Progenitor cell of endocrine pancreas (in vitro differentiated cells): ENCODE data around the gene RNASE11. TPM values are rescaled to one million over a fixed set of nuclear protein-coding genes. Genes with fewer than 3 reads are reported as not detected.
A peak's percentile ranks its signal among the peaks of the same experiment; 100 is the strongest.

Experiments
- DNase-seq: peaks from one replicate; pipeline ENCODE4 v3.0.0; 2021; ENCODE audit warnings: low spot score; ENCODE audit not compliant: unreplicated experiment
- H3K27ac Mint-ChIP-seq: 2 replicates; pipeline ENCODE4 v1.8.0; 2021; ENCODE audit warnings: mild to moderate bottlenecking, moderate library complexity, mixed read lengths
- H3K27me3 Mint-ChIP-seq: 2 replicates; pipeline ENCODE4 v1.8.0; 2021; ENCODE audit warnings: mixed read lengths
- H3K36me3 Mint-ChIP-seq: 2 replicates; pipeline ENCODE4 v1.8.0; 2022; ENCODE audit warnings: mixed read lengths; ENCODE audit not compliant: insufficient read depth
- H3K4me1 Mint-ChIP-seq: 2 replicates; pipeline ENCODE4 v1.8.0; 2021; ENCODE audit warnings: low read depth, mixed read lengths
- H3K4me3 Mint-ChIP-seq: 2 replicates; pipeline ENCODE4 v1.8.0; 2021; ENCODE audit warnings: low read depth, mild to moderate bottlenecking, moderate library complexity, mixed read lengths
- H3K9me3 Mint-ChIP-seq: 2 replicates; pipeline ENCODE4 v1.8.0; 2021; ENCODE audit warnings: low read depth, mixed read lengths
- total RNA-seq: library from RNA; stranded (reverse); gene quantifications from 2 replicates; pipeline ENCODE4 v1.2.1, GENCODE V29; 2021
- TF ChIP-seq, protein P1 (sequence below): fragments of 200-600 bp; sonication (generic); IDR thresholded peaks from one replicate; pipeline ENCODE4 v1.5.0; 2021; ENCODE audit warnings: antibody characterized with exemption, mild to moderate bottlenecking; ENCODE audit not compliant: unreplicated experiment

RNASE11 gene
- total RNA-seq, 1 donor from 2014 or later, result not detected

GRCh38 chr14:20608383-20609110 is 20.7 kb upstream of the RNASE11 start:
- Mint-ChIP-seq H3K4me1 (no peaks in the 10 kb centered on the region), H3K36me3 (no peaks in the 10 kb centered on the region), H3K27ac (no peak overlapping the region), H3K27me3 (no peaks in the 10 kb centered on the region), H3K9me3 (no peaks in the 10 kb centered on the region), H3K4me3 (no peak overlapping the region)
- DNase-seq, result no peak
- TF ChIP-seq, protein P1, sequence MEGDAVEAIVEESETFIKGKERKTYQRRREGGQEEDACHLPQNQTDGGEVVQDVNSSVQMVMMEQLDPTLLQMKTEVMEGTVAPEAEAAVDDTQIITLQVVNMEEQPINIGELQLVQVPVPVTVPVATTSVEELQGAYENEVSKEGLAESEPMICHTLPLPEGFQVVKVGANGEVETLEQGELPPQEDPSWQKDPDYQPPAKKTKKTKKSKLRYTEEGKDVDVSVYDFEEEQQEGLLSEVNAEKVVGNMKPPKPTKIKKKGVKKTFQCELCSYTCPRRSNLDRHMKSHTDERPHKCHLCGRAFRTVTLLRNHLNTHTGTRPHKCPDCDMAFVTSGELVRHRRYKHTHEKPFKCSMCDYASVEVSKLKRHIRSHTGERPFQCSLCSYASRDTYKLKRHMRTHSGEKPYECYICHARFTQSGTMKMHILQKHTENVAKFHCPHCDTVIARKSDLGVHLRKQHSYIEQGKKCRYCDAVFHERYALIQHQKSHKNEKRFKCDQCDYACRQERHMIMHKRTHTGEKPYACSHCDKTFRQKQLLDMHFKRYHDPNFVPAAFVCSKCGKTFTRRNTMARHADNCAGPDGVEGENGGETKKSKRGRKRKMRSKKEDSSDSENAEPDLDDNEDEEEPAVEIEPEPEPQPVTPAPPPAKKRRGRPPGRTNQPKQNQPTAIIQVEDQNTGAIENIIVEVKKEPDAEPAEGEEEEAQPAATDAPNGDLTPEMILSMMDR, result no peak

- H3K27me3 Mint-ChIP-seq, result no peaks in the 10 kb centered on the region
- H3K27ac Mint-ChIP-seq, result no peak overlapping the region
- H3K9me3 Mint-ChIP-seq, result no peaks in the 10 kb centered on the region
- TF ChIP-seq, protein P1, result no peak
- H3K4me3 Mint-ChIP-seq, result no peak overlapping the region
- no peaks in the 10 kb centered on the region for H3K36me3 Mint-ChIP-seq
- no peaks in the 10 kb centered on the region for H3K4me1 Mint-ChIP-seq
- DNase-seq, result no peak
Observed at GRCh38 chr14:20607617-20608016, 19.8 kb upstream of the RNASE11 start.

DNA sequence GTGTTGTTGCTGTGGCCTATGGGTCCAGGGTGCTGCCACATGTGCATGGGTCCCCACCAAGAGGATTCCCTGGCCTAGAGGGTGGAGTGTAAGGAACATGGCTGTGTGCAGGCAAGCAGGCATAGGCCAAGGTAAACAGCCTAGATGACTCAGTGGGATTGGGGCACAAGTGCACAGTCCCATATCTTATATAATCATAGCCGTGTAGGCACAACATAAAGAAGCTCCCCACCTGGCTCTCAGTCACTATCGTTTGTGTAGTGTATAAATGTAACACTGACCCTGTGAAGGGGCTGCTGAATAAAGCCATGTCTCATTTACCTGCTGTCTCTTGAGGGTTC is 19.1 kb upstream of the RNASE11 start:
- no peak overlapping the region for H3K27ac Mint-ChIP-seq
- no peaks in the 10 kb centered on the region for H3K36me3 Mint-ChIP-seq
- DNase-seq, result no peak
- H3K27me3 Mint-ChIP-seq, result no peaks in the 10 kb centered on the region
- no peaks in the 10 kb centered on the region for H3K9me3 Mint-ChIP-seq
- H3K4me3 Mint-ChIP-seq, result no peak overlapping the region
- TF ChIP-seq, protein P1, result no peak
- no peaks in the 10 kb centered on the region for H3K4me1 Mint-ChIP-seq

DNA sequence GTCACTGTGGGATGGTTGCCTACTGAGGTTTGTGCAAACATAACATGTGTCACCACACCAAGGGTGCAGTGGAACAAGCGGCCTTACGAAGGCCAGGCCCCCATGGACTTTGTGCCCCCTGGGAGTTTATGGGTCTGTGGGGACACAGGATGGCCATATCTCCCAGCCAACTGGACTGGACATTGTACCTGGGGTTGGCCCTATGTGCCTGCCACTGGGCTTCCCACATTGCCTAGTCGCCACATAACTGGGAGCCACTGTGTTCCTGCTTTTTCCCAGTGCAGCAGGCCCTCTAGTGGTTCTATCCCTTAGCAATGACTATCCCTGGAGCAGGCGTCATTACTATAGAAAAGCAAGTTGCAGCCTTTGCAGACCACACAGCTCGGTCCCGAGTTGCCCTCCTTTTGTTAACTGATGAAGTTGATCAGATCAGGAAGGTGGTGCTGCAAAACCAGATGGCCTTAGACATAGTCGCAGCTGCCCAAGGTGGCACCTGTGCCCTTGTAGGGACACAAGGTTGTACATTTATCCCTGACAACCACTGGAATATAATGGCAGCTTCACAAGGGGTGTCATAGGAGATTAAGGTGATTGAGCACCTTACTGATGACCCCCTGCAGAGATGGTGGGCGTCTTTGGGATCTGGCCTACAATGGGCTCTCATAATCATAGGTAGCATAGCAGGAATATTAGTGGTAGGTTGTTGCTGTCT is 18.5 kb upstream of the RNASE11 start:
- no peak overlapping the region for H3K4me3 Mint-ChIP-seq

More for the DNA sequence above, 18.5 kb upstream of the RNASE11 start:
- TF ChIP-seq, protein P1, result peak; percentile 68
- Mint-ChIP-seq H3K27ac (peak overlapping the region; percentile 22), H3K9me3 (no peaks in the 10 kb centered on the region), H3K36me3 (no peaks in the 10 kb centered on the region), H3K27me3 (no peaks in the 10 kb centered on the region), H3K4me1 (no peaks in the 10 kb centered on the region)
- DNase-seq, result no peak
